Activated CD4-positive, alpha-beta T cell treated with anti-CD3 and anti-CD28 coated beads, Interleukin-2, amount 50 U/mL, for 1 hour (primary cell): ENCODE results near the gene MAP7.

Experiments
- DNase-seq: peaks from one replicate; pipeline ENCODE4 v3.0.0-alpha.2; 2020

Gene MAP7

GRCh38 chr6:136370988-136371728 lies 179.1 kb downstream of the MAP7 start:
- no peak for DNase-seq

DNA sequence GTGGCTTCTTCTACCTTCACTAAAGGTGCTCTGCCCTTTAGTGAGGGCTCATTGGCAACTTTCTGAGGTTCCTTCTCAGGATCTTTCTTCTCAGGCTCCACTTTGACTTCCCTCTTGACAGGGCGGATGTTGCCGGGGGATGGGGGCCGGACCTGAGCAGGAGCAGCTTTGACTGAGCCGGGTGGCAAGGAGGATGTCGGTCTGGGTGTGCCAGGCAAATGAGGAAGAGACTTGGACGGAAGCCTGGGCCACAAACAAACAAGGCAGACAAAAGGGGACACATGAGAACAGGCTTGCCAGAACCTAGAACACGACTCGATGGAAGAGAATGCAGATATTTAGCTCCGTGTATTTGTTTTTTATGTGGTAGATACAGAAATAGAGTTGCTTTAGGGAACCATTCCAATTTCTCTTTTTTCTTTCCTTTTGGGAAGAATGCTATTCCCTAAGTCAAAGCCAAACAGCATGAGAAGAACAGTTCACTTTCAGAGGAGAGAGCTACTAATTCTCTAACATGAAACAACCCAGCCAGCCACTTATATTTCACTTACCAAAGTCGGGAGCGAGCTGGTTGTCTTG lies 184.4 kb downstream of the MAP7 start:
- DNase-seq: no peak

DNA sequence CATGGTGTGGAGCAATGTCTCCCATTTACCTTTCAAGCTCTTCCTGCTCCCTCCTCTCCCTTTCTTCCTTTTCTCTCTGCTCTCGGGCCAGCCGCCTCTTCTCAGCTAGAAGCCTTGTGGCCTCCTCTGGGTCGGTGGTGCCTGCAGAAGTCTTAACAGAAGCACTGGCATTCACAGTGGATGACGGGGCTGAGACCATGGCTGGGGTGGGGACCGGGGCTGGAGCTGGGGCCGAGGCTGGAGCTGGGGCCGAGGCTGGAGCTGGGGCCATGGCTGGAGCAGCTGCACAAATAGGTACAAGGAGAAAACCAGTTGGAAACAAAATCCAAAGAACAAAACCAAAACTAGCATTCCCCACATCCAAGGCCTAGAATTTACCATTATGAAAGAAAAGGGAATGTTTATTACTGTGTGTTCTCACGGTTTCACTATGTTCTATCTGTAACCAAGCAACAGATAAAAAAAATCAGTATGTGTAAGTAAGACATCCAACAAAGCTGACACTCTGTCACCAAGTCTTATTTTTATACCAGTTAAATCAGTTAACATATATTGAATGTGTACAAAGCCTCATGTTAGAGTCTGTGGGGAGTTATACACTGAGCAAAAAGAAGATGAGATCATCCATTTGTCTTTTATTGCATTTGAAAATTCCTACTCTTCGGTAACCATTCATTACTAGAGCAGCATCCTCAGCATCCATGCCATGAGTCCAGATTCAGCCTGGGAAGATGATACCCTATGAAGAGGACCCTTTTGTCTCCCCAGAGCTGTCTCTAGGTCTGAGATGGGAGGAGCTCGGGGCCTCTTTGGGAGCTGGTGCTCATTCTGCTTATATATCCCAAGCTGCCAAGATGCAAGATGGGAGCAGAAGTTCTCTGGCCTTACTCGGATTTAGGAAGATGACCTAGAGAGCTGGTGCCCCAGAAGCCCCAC lies 187.5 kb downstream of the MAP7 start:
- no peak for DNase-seq

GRCh38 chr6:136361787-136362186 lies 188.4 kb downstream of the MAP7 start:
- no peak for DNase-seq

GRCh38 chr6:136360783-136361182 lies 189.4 kb downstream of the MAP7 start:
- DNase-seq: no peak

DNA sequence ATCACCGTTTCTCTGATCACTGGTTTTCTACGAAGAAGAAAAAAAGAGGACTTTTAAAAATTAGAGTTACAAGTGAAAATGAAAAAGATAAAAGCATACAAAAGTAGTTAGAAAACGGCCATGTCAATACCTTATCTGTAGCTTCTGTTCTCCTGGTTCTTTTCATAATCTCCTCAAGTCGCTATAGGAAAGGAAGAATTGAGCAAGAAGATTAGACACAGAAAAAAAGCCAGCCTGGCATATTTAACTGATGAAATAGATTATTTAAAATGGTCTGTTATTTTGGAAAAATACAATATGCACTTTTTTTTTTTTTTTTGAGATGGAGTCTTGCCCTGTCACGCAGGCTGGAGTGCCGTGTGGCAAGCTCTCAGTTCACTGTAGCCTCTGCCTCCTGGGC lies 190.4 kb downstream of the MAP7 start:
- DNase-seq: no peak

- no peak for DNase-seq
These were observed 198.6 kb downstream of the MAP7 start for GRCh38 chr6:136351518-136352110.

GRCh38 chr6:136350914-136351313 lies 199.3 kb downstream of the MAP7 start:
- no peak for DNase-seq

- no peak for DNase-seq
These were observed 202.4 kb downstream of the MAP7 start for GRCh38 chr6:136347847-136348246.

- no peak for DNase-seq
These were observed 205.1 kb downstream of the MAP7 start for GRCh38 chr6:136345145-136345544.

- no peak for DNase-seq
These were observed 205.8 kb downstream of the MAP7 start for GRCh38 chr6:136344420-136344819.

DNA sequence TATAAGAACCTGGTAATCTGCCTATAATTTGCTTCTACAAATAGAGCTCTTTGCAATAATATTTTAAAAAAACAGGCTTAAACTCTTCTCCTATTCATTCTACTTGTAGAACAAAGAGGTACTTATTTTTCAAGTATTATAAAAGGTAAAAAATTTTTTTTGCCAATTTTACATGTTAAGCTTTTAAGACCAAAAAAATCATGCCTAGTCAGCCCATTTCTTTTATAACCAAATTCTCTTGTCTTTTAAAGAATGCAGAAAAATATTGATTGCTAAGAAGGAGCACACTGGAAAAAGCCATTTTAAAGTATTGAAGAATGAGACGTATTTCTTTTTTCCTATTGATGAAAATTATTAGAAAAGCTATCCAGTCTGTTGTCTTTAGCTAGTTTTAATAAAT lies 206.5 kb downstream of the MAP7 start:
- no peak for DNase-seq

DNA sequence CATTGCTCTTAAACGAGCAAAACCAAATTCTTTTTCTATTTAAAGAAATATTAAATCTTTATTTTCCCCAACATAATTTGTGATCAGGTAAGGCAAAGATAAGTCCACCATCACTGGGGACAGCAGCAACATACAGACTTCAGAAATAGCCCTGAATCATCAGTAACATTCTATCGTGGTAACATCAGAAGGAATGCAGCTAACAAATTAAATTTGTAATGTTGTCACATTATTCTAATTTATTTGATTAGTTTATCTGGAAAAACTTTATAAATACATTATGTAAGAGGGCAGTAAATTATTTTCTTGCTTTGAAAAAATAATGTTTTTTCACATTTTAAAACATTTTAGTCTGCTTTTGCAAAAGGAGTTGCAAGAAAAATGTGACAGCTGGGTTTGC lies 206.9 kb downstream of the MAP7 start:
- no peak for DNase-seq

- no peak for DNase-seq
These were observed 208.3 kb downstream of the MAP7 start for GRCh38 chr6:136341967-136342366.

DNA sequence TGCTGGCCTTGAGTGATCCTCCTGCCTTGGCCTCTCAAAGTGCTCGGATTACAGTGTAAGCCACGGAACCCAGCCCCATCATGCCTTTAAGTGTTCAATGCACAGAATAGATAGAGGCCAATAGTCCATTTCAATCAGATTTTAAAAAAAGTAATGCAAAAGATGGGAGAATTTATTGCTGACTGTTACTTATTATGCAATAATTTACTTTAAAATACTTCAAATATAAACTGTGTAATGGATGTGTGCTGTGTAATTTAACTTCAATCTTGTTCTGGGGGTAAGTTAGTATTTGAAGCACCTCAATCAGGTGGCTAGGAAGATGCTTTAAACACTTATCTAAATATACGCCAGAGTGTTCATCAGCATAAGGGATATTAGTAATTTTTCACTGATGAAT lies 208.9 kb downstream of the MAP7 start:
- DNase-seq: no peak

- DNase-seq: no peak
These were observed 211.7 kb downstream of the MAP7 start for GRCh38 chr6:136338486-136338885.

DNA sequence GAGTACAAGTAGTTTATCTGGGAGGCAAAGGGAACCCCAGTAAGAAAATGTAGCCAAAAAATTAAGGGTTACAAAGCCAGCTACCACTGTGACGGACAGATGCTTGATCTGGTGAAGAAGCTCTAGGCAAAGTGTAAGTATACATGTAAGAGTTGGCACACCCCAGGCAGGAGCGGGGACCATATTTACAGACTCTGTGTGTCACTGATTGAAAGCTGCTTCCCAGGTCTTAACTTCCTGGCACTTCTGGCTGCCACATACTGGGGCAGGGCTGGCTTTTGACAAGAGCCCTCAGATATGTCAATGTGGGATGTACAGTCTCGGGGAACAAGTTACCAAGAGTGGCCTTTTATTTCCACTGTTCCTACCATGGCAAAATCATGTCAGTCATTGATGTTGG lies 212.6 kb downstream of the MAP7 start:
- no peak for DNase-seq

- no peak for DNase-seq
These were observed 213.1 kb downstream of the MAP7 start for GRCh38 chr6:136337121-136337520.

DNA sequence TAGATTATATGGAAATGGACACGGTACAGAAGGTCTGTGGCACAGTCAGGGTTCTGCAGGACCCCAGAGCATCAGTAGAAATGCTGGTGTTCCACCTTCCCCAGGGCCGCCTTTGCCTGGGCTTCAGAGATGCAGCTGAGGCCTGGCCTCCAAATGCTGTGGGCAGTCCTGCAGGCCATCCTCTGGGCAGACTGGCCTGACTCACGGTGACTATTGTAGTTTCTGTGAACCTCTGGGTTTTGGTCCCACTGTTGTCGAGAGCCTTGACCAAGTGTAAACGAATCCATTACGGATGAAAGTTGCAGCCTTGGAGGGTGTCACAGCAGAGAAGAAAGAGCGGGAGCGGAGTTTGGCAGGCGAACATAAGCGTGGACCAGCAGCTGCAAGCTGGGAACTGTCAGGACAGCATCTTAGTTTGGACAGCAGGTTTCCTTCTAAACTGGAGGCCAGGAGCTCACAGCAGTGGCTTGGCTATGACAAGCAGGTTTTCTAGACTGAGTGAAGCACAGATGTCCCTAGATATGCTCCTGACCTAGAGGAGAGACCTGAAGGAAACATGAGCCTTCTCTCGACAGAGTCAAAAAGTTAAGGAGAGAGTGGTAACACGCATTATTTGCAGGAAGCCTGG lies 214.4 kb downstream of the MAP7 start:
- DNase-seq: no peak

DNA sequence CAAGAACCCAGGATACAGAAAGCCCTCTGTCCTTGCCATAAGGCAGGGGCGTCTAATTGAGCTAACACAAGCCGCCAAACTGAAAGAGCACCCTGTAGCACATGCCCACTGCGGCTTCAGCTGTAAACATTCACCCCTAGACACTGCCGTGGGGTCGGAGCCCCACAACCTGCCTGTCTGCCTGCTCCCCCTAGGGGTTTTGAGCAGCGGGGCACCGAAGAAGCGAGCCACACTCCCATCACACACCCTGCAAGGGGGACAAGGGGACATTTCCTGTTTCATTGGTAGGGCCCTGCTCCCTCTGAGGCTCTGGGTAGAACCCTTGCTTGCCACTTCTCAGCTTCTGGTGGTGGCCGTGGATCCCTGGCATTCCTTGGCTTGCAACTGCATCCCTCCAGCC lies 215.4 kb downstream of the MAP7 start:
- DNase-seq: no peak

- no peak for DNase-seq
These were observed 215.8 kb downstream of the MAP7 start for GRCh38 chr6:136334465-136334846.

- DNase-seq: no peak
These were observed 216.3 kb downstream of the MAP7 start for GRCh38 chr6:136333824-136334464.
